ENCODE data around the gene CRYGN.

The CRYGN gene

GRCh38 chr7:151437866-151438516, 1.9 kb downstream of the CRYGN start:
- no peak for DNase-seq

- no peak for DNase-seq
Observed at GRCh38 chr7:151437159-151437553, 2.8 kb downstream of the CRYGN start.

DNA sequence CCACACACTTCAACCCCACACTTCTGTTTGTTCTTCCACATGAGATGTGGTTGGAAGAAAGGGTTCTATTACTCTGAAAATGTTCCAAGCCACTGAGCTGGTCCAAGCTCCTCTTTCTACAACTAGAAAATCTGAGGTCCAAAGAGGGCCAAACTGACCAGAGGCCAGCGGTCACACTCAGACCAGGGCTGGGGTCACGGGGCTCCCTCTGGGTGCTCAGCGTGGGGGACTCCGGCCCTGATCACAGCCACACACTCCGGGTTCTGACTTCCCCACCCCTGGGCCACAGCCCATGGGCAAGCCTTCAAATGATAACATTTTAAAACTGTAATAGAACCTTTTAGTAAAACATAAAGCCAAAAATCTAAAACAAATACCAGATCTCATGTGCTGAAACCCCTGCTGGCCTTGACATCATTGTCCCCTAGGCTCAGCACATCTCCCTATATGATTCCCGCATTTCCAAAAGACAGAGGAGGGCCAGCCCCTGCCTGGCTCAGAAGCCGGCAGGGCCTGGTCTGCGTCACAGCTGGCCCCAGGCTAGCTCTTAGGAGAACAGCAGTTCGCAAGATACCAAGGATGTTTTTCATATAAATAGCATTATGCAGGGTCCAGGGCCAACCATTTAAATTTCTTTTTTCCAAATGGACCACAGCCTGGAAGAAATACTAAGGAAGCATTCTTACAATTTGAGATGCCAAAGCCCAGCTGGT, 3.3 kb downstream of the CRYGN start:
- DNase-seq, result no peak

DNA sequence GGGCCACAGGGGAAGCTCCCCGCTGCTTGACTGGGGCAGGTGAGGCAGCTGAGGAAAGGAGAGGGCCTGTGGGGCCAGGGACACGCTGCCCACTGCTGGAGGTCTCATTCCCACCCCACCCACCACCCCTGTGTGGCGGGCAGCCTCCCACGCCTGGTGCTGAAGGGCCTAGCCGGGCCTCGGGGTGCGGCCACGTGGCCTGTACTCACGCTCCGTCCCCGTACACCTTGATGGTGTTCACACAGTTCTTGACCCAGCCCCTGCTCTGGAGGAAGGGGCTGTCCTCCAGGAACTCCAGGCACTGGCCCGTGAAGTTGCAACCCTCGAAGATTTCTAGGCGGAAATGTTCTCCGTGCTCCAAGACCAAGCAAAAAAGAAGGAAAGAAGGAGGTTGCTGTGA, 4.0 kb downstream of the CRYGN start:
- DNase-seq, result no peak

- no peak for DNase-seq
Observed at GRCh38 chr7:151435103-151435916, 4.6 kb downstream of the CRYGN start.

- DNase-seq, result no peak
Observed at GRCh38 chr7:151434549-151434948, 5.4 kb downstream of the CRYGN start.

DNA sequence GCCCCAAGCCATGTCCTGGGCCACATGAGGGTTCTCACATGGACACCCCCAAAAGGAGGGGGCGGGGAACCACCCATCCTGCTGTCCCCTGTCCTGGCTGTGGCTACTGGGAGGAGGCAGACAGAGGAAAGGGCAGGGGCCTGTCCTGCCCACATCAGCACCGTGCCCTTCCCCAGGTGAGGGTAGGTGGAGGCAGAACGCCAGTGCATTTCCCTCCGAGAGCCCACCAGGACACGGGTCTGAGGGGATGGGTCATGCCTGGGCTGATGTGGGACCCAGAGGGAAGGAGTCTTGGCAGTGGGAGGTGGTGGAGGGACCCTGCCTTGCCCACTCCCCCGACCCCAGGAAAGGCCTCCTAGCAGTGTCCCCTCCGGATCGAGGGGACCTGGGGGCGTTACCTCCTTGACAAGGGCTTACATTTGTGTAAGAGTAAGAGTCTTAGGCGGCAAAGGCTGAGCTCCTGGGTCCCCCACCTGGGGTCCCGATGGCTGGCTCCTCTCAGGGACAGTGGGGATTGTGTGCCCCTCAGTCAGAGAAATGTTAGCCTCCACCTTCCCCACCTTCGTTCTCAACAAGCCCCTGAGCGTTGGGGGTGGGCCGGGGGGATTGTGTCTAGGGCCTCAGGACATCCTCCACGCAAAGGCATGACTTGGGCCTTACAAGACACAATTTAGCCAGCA, 6.1 kb downstream of the CRYGN start:
- DNase-seq, result no peak

DNA sequence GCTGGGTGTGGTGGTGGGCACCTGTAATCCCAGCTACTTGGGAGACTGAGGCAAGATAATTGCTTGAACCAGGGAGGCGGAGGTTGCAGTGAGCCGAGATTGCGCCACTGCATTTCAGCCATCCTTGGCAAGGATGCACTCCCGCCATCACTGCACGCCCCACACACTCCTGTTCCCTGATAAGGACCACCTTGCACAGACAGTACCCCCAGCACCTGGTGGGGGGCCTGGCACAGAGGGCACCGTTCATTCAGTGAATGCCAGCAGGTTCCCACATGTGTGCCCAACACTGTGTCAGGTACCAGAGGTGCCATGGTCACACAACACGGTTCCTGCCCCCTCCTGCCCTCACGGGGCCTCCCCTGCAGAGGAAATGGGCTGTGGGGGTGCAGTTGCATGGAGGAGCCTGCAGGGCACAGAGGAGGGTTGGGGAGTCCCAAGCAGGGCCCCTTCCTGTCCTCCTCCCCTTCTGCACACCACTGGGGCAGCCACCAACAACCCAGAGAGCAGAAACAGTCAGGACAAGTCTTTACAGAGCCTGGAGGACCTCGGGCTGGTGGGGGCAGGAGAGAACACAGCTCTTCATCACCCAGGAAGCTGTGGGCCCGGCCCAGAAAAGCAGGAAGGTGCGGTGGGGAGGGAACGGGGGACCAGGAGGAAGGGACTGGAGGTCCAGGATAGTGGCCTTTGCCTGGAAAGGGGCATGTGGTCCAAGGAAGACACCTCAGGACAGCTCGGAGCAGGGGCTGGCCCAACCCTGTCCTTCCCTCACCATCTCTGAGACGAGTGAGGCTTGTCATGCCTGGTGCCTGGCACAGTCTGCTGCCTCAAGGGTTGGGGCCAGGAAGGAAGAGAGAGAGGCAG, 7.1 kb downstream of the CRYGN start:
- DNase-seq, result no peak

- DNase-seq, result no peak
Observed at GRCh38 chr7:151431768-151432311, 8.1 kb downstream of the CRYGN start.

GRCh38 chr7:151431281-151431767, 8.6 kb downstream of the CRYGN start:
- no peak for DNase-seq

GRCh38 chr7:151430391-151431205, 9.3 kb downstream of the CRYGN start:
- DNase-seq, result no peak

DNA sequence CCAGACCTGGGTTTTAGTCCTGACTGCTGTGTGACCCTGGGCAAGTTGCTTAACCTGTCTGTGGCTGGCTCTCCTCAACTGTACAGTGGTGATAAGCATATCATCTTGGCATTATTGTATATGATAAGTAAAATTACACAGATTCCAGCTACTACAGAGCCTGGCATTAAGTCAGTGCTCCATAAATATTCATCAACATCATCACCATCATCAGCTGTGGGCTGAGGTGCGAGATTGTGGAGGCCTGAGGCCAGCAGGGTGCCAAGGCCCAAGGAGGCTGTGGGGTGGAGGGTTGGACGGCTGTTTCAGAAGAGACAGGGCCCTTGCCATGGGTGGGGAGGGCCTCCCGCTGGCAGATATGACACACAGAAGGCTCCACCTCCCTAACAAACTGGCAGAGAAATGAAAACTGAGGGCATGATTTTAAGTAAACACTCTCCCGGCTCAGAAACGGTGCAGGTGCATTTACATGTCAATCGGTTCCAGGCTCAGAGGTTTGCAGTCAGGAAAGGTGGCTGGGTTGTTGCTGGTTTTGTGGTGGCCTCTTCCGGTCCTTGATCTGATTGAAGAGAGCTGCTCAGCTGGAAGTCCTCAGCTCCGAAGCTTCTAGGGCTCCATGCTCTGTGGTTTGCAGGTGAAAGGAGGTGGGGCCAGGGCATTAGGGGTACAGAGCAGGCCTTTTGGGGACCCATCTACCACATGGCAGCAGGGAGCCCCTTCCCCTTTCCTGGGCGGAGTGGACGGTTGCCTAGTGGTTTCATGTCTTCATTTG, 10.2 kb downstream of the CRYGN start:
- peak; percentile 72 for DNase-seq

GRCh38 chr7:151429237-151429559, 10.7 kb downstream of the CRYGN start:
- DNase-seq, result no peak

DNA sequence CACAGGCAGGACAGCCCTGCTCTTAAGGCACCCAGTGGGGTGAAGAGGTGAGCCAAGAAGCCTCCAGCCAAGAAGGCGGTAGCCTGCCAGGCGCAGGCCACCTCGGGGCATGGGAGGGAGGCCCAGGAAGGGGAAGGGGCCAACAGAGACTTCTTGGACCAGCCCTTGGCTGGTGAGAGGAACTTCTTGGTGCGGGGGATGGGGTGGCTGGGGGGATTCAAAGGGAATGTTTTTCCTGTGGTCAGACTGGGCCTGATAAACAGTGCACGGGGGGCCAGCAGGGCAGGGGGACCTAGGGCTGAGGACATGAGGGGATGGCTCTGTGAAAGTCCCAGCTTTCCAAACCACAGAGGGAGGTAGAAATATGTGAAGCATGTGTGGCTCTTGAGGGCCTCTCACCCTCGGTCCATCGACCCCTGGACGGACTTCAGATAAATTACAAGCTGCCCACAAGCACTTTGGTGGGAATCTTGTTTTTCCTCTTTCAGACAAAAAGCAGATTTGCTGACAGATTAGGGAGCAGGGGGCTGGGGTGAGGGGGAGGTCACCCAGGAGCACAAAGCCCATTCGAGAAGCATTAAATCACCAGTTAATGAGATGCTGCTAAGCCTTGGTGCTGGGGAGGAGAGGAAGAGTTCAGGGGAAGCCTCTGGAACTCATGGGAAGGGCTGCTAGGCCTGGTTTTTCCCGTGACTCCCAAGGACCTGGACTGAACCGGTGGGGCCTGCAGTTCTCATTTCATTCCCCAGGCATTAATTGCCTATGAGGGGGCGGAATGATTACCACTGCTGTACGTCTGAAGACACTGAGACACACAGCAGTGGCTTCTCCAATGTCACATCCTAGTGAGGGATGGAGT, 11.3 kb downstream of the CRYGN start:
- DNase-seq, result peak; percentile 49

DNA sequence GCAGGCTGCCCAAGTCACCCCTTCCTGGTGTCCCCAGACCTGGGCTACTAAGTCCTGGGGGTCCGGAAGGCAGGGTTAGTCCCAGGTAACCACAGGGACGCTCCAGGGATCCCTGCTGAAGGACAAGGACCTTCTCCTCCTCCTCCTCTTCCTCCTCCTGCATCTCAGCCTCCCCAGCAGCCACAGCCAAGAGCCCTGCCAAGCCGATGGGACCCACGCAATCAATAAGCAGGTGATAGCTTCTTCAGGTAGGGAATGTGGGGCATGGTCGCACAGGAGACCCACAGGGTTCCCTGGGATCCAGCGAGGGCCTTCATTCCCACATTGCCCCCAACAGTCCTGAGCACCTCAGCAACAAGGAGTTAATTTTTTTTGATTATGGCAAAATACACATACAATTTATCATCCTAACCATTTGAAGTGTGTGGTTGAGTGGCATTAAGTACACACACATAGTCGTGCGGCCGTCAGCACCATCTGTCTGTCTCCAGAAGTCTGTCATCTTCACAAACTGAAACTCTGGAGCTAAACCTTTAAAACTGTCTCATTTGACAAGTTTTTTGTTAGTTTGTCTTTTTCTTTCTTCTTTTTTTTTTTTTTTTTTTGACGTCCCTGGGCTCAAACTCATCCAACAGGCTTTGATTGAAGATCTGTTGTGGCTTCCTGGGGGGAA, 12.1 kb downstream of the CRYGN start:
- DNase-seq, result no peak

DNA sequence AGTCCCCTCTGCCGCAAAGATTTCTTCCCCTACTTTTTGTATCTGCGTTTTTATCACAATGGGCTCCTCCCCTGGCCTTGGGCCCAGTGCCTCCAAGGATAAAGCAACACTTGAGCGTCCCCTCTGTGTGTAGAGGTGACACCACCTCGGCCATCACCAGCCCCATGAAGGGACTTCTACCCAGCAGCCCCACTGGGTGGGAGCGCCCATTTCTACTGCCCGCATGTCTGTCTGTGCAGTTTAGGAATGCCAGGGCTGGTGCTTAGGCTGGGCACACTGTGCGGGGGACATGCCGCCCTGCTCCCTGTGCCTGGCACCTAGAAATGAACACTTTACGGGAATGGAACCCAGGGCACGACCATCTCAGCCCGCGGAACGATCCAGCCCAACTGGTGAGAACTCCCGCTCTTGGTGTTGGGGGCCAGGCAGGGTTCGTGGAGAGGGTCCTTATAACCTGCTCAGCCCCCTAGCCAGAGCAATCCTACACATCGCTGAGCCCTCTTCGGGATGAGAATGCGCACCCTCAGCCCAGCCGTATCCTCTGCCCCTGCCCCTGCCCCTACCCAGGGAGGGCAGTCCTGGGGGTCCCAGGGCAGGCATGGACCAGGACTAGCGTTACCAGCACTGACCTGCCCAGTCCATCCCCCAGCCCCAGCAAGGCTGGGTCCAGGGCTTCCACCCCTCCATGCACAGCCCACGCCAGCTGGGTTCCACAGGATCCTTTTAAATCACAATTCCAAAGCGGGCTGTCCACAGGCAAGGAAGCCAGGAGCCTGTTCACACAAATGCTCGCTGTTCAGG, 12.8 kb downstream of the CRYGN start:
- DNase-seq, result no peak

GRCh38 chr7:151426441-151426903, 13.5 kb downstream of the CRYGN start:
- peak; percentile 96 for DNase-seq

All from NCI-H226 (cell line).